ENCODE measurements around the gene RFNG. TPM values are rescaled to one million over a fixed set of nuclear protein-coding genes. Genes with fewer than 3 reads are reported as not detected.

RFNG gene
- total RNA-seq, 1 donor from 2014 or later: 72.3 TPM

DNA sequence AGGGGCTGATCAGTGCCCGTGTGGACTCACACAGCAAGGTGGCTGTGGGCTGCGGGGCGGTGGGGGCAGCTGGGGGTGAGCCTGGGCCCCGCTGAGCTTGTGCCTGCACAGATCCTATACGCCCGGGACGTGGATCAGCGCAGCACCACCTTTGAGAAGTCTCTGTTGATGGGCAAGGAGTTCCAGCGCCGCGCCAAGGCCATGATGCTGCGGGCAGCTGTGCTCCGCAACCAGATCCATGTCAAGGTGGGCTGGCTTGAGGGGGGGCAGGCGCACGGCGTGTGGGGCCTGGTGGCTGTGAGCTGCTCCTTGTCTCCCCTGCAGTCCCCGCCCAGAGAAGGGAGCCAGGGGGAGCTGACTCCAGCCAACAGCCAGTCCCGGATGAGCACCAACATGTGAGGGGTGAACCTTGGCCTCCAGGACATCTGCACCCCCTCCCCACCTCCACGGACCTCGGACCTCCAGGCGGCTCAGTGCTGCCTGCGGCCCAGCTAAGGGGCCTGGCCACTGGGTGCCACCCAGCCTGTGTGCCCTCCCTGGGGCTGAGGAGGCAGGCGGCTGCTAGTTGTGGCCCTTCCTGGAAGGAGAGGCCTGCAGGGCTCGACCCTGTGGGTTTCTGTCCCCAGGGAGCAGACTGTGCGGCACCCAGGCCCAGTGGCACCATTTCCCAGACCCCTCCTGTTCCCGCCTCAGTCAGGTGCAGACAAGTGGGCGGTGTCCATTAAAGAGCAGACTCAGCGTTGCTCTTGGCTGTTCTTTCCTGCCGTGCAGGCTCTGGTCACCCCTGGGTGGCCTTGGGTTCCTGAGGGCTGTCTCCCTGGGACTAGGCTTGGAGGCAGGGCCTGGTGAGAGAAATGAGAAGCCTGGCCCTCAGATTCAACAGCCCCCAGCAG lies 5.4 kb upstream of the RFNG start:
- no peaks in the 10 kb centered on the region for H3K36me3 ChIP-seq (ENCODE audit: control insufficient read depth, insufficient read depth, low read length)
- no peak for DNase-seq (ENCODE audit: low read depth)
- no peak overlapping the region for H3K4me3 ChIP-seq (ENCODE audit: low read depth, low read length)
- TF ChIP-seq CTCF (IDR thresholded peaks at IDR 0.05; ENCODE audit: insufficient read depth, low read length, poor library complexity, severe bottlenecking): no peak
- no peaks in the 10 kb centered on the region for H3K27me3 ChIP-seq (ENCODE audit: control insufficient read depth, insufficient read depth, low read length)

DNA sequence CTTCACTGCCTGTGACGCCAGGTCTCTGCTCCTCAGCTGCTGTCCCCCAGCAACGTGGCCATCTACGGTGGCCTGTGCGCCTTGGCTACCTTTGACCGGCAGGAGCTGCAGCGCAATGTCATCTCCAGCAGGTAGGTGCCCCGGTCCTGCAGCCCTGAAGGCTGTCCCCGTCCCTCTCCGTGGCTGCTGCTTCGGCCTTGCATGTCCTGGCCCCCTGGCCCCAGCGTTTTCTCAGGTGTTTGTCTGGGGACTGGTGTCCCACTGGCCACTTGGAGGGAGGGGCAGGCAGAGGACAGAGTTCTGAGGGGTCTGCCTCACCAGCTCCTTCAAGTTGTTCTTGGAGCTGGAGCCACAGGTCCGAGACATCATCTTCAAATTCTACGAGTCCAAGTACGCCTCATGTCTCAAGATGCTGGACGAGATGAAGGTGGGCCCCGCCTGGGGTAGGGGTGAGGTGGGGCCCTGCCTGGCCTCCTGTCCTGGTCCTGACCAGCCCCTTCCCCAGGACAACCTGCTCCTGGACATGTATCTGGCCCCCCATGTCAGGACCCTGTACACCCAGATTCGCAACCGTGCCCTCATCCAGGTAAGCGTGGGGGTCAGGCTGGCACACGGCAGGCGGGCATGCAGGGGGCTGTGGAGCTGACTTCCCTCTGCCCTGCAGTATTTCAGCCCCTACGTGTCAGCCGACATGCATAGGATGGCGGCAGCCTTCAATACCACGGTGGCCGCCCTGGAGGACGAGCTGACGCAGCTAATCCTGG lies 4.5 kb upstream of the RFNG start:
- H3K4me3 ChIP-seq (ENCODE audit: low read depth, low read length): no peak overlapping the region
- no peaks in the 10 kb centered on the region for H3K27me3 ChIP-seq (ENCODE audit: control insufficient read depth, insufficient read depth, low read length)
- H3K36me3 ChIP-seq (ENCODE audit: control insufficient read depth, insufficient read depth, low read length): no peaks in the 10 kb centered on the region
- no peak for DNase-seq (ENCODE audit: low read depth)
- no peak for TF ChIP-seq CTCF (IDR thresholded peaks at IDR 0.05; ENCODE audit: insufficient read depth, low read length, poor library complexity, severe bottlenecking)

GRCh38 chr17:82055023-82055964 lies 3.7 kb upstream of the RFNG start:
- H3K36me3 ChIP-seq (ENCODE audit: control insufficient read depth, insufficient read depth, low read length): no peaks in the 10 kb centered on the region
- no peak for TF ChIP-seq CTCF (IDR thresholded peaks at IDR 0.05; ENCODE audit: insufficient read depth, low read length, poor library complexity, severe bottlenecking)
- DNase-seq (ENCODE audit: low read depth): no peak

GRCh38 chr17:82054351-82055022 lies 2.9 kb upstream of the RFNG start:
- no peak for DNase-seq (ENCODE audit: low read depth)
- TF ChIP-seq CTCF (IDR thresholded peaks at IDR 0.05; ENCODE audit: insufficient read depth, low read length, poor library complexity, severe bottlenecking): no peak
- H3K36me3 ChIP-seq (ENCODE audit: control insufficient read depth, insufficient read depth, low read length): peaks cover 2% of the 10 kb centered on the region
- no peak overlapping the region for H3K4me3 ChIP-seq (ENCODE audit: low read depth, low read length)
- no peaks in the 10 kb centered on the region for H3K27me3 ChIP-seq (ENCODE audit: control insufficient read depth, insufficient read depth, low read length)

More at GRCh38 chr17:82055023-82055964, 3.7 kb upstream of the RFNG start:
- no peaks in the 10 kb centered on the region for H3K27me3 ChIP-seq (ENCODE audit: control insufficient read depth, insufficient read depth, low read length)
- H3K4me3 ChIP-seq (ENCODE audit: low read depth, low read length): no peak overlapping the region
